ENCODE measurements around the gene VAMP2. TPM values are rescaled to one million over a fixed set of nuclear protein-coding genes. Genes with fewer than 3 reads are reported as not detected.

The VAMP2 gene
- total RNA-seq, 4 donors from 2014 or later: 20.9 to 49.4 (median 30.1) TPM

DNA sequence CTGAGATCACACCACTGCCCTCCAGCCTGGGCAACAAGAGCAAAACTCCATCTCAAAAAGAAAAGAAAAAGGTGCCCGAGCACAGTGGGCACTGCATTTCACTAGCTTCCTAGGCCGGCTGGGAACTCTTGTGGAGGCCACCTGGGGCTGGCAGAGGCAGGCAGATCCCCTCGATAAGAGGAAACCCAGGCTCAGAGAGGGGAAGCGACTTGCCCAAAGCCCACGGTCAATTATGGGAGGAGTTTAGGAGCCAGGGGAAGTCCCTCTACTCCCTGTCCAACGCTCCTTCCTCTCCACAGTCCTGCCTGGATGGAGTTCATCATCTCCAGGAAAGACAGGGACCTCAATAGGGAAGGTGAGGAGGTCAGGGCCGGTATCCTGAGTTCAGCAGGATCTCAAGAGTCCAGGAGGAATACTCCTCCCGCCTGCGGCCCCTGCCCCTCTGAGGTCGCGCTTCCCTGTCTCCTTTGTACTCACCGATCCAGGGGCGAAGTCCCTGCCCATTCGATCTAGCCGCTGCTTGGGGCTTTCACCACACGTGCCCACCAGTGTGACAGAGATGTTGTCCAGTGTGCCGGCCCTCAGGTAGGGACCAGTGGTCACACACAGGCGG is 45.3 kb downstream of the VAMP2 start:
- in situ Hi-C loops (cut with MboI; ENCODE audit: low pct_ligation_motif_present in 1 of 4, low pct_unique_long_range_greater_than_20kb in 1 of 4, low sequenced_read_pairs in 3 of 4): loop anchor here in 1 of 4 donors (10.0 kb wide), 1 partner anchor 53 kb away; no protein-coding TSS in a partner anchor
- intact Hi-C loops (cut with DNase I; ENCODE audit: low total_unique reads): no loop called here
- no peaks in the 10 kb centered on the region for H3K36me3 ChIP-seq
- H3K27ac ChIP-seq: no peak overlapping the region
- 2% methylated on average over 18 of the region's 18 CpGs; no CpG with 5 or more reads in 1 of the 2 donors for WGBS, 2 donors (ENCODE audit: low coverage in 1 of 2)
- H3K4me1 ChIP-seq: peaks cover 23 to 53% (median 38%) of the 10 kb centered on the region in 4 donors
- TF ChIP-seq EP300 (IDR thresholded peaks at IDR 0.05; ENCODE audit: low read depth) (no peak), POLR2A (IDR thresholded peaks at IDR 0.05) (no peak), CTCF (IDR thresholded peaks at IDR 0.05) (no peak), POLR2AphosphoS5 (IDR thresholded peaks at IDR 0.05) (no peak)
- H3K27me3 ChIP-seq: peaks cover 77% of the 10 kb centered on the region
- H3K9me3 ChIP-seq: no peaks in the 10 kb centered on the region
- no peak for DNase-seq
- H3K4me3 ChIP-seq: peak overlapping the region in 2 of 4 donors; percentile 46 to 56

DNA sequence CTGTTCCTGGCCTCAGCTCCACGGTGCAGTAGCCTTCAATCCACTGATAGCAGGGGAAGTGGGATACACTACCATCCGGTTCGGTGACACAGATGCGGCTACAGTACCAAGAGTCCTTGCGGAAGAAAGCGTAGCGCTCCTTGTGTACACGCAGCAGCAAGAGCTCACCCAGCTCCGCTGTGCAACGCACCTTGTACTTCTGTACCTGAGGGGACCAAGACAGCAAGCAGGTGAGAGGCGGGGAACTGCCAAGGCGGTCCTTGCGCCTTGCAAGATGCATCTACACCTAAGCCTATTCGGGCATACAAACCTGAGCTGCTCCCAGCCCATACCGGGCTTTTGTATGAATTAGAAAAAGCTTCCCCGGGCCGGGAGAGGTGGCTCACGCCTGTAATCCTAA is 46.0 kb downstream of the VAMP2 start:
- Histone ChIP-seq H3K27me3 (peaks cover 77% of the 10 kb centered on the region), H3K36me3 (no peaks in the 10 kb centered on the region), H3K4me1 (peaks cover 23 to 46% (median 31%) of the 10 kb centered on the region in 4 donors), H3K27ac (no peak overlapping the region), H3K4me3 (no peak overlapping the region), H3K9me3 (no peaks in the 10 kb centered on the region)
- intact Hi-C loops (cut with DNase I; ENCODE audit: low total_unique reads): no loop called here
- in situ Hi-C loops (cut with MboI; ENCODE audit: low pct_ligation_motif_present in 1 of 4, low pct_unique_long_range_greater_than_20kb in 1 of 4, low sequenced_read_pairs in 3 of 4): loop anchor here in 1 of 4 donors (10.0 kb wide), 1 partner anchor 52 kb away; no protein-coding TSS in a partner anchor
- DNase-seq: no peak
- TF ChIP-seq POLR2A (IDR thresholded peaks at IDR 0.05): no peak
- TF ChIP-seq CTCF (IDR thresholded peaks at IDR 0.05): no peak
- TF ChIP-seq EP300 (IDR thresholded peaks at IDR 0.05; ENCODE audit: low read depth): no peak
- 19 to 37% methylated on average over 6 to 18 of the region's 18 CpGs for WGBS, 2 donors (ENCODE audit: low coverage in 1 of 2)

DNA sequence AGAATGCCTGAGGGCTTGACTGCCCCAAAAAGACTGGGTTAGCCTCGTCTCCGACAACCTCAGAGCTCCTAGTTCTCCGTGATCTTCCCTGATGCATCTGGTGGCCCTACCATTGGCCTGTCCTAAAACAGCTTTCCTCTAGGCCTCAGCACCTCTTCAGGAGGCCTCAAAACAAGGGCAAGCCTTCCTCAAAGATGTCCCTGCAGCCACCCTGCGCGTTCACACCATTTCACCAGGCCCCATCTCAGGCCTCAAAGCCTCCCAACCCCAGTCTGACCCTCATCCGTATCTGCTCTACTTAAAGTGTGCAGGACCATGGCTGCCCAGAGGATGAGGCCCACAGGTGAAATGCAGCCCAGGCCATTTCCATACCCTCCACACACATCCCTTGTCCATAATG is 51.8 kb downstream of the VAMP2 start:
- H3K4me3 ChIP-seq: no peak overlapping the region
- WGBS, 2 donors (ENCODE audit: low coverage in 1 of 2): 93% methylated on average over 6 of the region's 6 CpGs; no CpG with 5 or more reads in 1 of the 2 donors
- no peak overlapping the region for H3K27ac ChIP-seq
- H3K27me3 ChIP-seq: peaks cover 80% of the 10 kb centered on the region
- H3K4me1 ChIP-seq: peaks cover 4 to 10% (median 7%) of the 10 kb centered on the region in 4 donors
- intact Hi-C loops (cut with DNase I; ENCODE audit: low total_unique reads): no loop called here
- in situ Hi-C loops (cut with MboI; ENCODE audit: low pct_ligation_motif_present in 1 of 4, low pct_unique_long_range_greater_than_20kb in 1 of 4, low sequenced_read_pairs in 3 of 4): loop anchor here in 1 of 4 donors (10.0 kb wide), 1 partner anchor 46 kb away; no protein-coding TSS in a partner anchor
- H3K36me3 ChIP-seq: no peaks in the 10 kb centered on the region
- no peaks in the 10 kb centered on the region for H3K9me3 ChIP-seq
- no peak for DNase-seq
- TF ChIP-seq EP300 (IDR thresholded peaks at IDR 0.05; ENCODE audit: low read depth) (no peak), CTCF (IDR thresholded peaks at IDR 0.05) (no peak), POLR2A (IDR thresholded peaks at IDR 0.05) (no peak), POLR2AphosphoS5 (IDR thresholded peaks at IDR 0.05) (no peak)

DNA sequence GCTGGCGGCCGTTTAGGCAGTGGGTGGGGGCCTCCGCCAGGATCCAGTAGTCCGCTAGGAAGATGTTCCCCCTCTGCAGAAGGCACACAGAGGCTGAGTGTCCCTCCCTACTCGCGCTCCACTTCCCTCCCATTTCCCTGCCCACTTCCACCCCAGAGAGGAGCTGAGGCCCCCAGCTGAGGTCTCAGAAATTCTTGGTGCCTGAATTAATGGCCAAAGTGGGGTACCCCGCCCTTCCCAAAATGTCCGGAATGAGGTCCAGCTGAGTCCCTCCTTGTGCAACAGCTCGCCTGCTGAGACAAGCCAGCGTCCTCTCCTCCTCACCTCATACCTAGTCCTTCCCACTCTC is 52.3 kb downstream of the VAMP2 start:
- Histone ChIP-seq H3K4me3 (peak overlapping the region in 1 of 4 donors; percentile 42), H3K4me1 (peaks cover 4 to 10% (median 7%) of the 10 kb centered on the region in 4 donors), H3K27me3 (peaks cover 75% of the 10 kb centered on the region), H3K9me3 (no peaks in the 10 kb centered on the region), H3K36me3 (no peaks in the 10 kb centered on the region), H3K27ac (no peak overlapping the region)
- no peak for DNase-seq
- intact Hi-C loops (cut with DNase I; ENCODE audit: low total_unique reads): no loop called here
- in situ Hi-C loops (cut with MboI; ENCODE audit: low pct_ligation_motif_present in 1 of 4, low pct_unique_long_range_greater_than_20kb in 1 of 4, low sequenced_read_pairs in 3 of 4): loop anchor here in 1 of 4 donors (10.0 kb wide), 1 partner anchor 46 kb away; no protein-coding TSS in a partner anchor
- TF ChIP-seq CTCF (IDR thresholded peaks at IDR 0.05) (peak in 1 of 5 experiments; percentile 7), EP300 (IDR thresholded peaks at IDR 0.05; ENCODE audit: low read depth) (no peak)
- WGBS, 2 donors (ENCODE audit: low coverage in 1 of 2): 15 to 50% methylated on average over 2 to 10 of the region's 10 CpGs

Data from transverse colon (tissue), 4 donors.